ENCODE measurements around the gene ATF7IP. TPM values are rescaled to one million over a fixed set of nuclear protein-coding genes. Genes with fewer than 3 reads are reported as not detected.

The ATF7IP gene
- total and polyA plus RNA-seq, 2 donors: 23.9 to 28.0 TPM

- H3K4me1 ChIP-seq (ENCODE audit: control insufficient read depth in 2 of 2, insufficient read depth in 2 of 2, low read length in 2 of 2): no peaks in the 10 kb centered on the region
- H3K27ac ChIP-seq (ENCODE audit: low read depth in 1 of 2, low read length in 1 of 2): no peak overlapping the region
- peaks cover 31 to 52% of the 10 kb centered on the region in 2 donors for H3K36me3 ChIP-seq (ENCODE audit: control insufficient read depth in 2 of 2, insufficient read depth in 2 of 2, low read length in 1 of 2)
- DNase-seq (ENCODE audit: low read depth in 6 of 9, low spot score in 9 of 9): no peak
- WGBS: 97% methylated on average over 1 of the region's 1 CpG
- H3K9me3 ChIP-seq (ENCODE audit: control insufficient read depth in 2 of 2, insufficient read depth in 1 of 2, low read length in 1 of 2): peaks cover 0 to 5% of the 10 kb centered on the region in 2 donors
- H3K27me3 ChIP-seq (ENCODE audit: control insufficient read depth in 2 of 2, insufficient read depth in 1 of 2, low read length in 1 of 2): no peaks in the 10 kb centered on the region
- no peak overlapping the region for H3K4me3 ChIP-seq (ENCODE audit: low read length in 2 of 2)
Measured at GRCh38 chr12:14479004-14479403, 113.5 kb downstream of the ATF7IP start.

DNA sequence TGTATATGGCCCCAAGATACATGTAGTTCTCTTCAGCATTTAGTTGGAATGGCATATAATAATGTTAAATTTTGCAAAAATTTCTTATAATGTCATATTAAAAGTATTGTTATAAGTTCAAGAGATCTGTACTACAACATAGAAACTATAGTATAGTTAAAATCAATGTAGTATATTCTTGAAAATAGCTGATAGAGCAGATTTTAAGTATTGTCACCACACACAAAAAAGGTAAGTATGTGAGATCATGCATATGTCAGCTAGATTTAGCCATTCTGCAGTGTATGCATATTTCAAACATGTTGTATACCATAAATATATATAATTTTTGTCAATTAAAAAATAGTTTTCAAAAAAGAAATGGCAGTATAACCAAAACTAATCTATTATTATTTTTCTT lies 115.7 kb downstream of the ATF7IP start:
- Histone ChIP-seq H3K27me3 (ENCODE audit: control insufficient read depth in 2 of 2, insufficient read depth in 1 of 2, low read length in 1 of 2) (no peaks in the 10 kb centered on the region), H3K36me3 (ENCODE audit: control insufficient read depth in 2 of 2, insufficient read depth in 2 of 2, low read length in 1 of 2) (peaks cover 42 to 57% of the 10 kb centered on the region in 2 donors), H3K27ac (ENCODE audit: low read depth in 1 of 2, low read length in 1 of 2) (no peak overlapping the region), H3K4me3 (ENCODE audit: low read length in 2 of 2) (no peak overlapping the region), H3K4me1 (ENCODE audit: control insufficient read depth in 2 of 2, insufficient read depth in 2 of 2, low read length in 2 of 2) (no peaks in the 10 kb centered on the region), H3K9me3 (ENCODE audit: control insufficient read depth in 2 of 2, insufficient read depth in 1 of 2, low read length in 1 of 2) (no peaks in the 10 kb centered on the region)
- no peak for DNase-seq (ENCODE audit: low read depth in 6 of 9, low spot score in 9 of 9)

DNA sequence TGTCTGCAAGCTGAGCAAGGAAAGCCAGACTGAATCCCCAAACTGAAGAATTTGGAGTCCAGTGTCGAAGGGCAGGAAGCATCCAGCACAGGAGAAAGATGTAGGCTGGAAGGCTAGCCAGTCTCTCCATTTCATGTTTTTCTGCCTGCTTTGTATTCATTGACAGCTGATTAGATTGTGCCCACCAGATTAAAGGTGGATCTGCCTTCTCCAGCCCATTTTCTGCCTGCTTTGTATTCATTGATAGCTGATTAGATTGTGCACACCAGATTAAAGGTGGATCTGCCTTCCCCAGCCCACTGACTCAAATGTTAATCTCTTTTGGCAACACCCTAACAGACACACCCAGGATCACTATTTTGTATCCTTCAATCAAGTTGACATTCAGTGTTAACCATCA lies 116.9 kb downstream of the ATF7IP start:
- no peak overlapping the region for H3K4me3 ChIP-seq (ENCODE audit: low read length in 2 of 2)
- WGBS: 96% methylated on average over 1 of the region's 1 CpG
- H3K27ac ChIP-seq (ENCODE audit: low read depth in 1 of 2, low read length in 1 of 2): no peak overlapping the region
- H3K9me3 ChIP-seq (ENCODE audit: control insufficient read depth in 2 of 2, insufficient read depth in 1 of 2, low read length in 1 of 2): no peaks in the 10 kb centered on the region
- H3K27me3 ChIP-seq (ENCODE audit: control insufficient read depth in 2 of 2, insufficient read depth in 1 of 2, low read length in 1 of 2): no peaks in the 10 kb centered on the region
- no peaks in the 10 kb centered on the region for H3K4me1 ChIP-seq (ENCODE audit: control insufficient read depth in 2 of 2, insufficient read depth in 2 of 2, low read length in 2 of 2)
- no peak for DNase-seq (ENCODE audit: low read depth in 6 of 9, low spot score in 9 of 9)
- H3K36me3 ChIP-seq (ENCODE audit: control insufficient read depth in 2 of 2, insufficient read depth in 2 of 2, low read length in 1 of 2): peaks cover 43 to 64% of the 10 kb centered on the region in 2 donors

GRCh38 chr12:14482886-14483285 lies 117.4 kb downstream of the ATF7IP start:
- H3K9me3 ChIP-seq (ENCODE audit: control insufficient read depth in 2 of 2, insufficient read depth in 1 of 2, low read length in 1 of 2): no peaks in the 10 kb centered on the region
- 96% methylated on average over 2 of the region's 2 CpGs for WGBS
- no peak overlapping the region for H3K27ac ChIP-seq (ENCODE audit: low read depth in 1 of 2, low read length in 1 of 2)
- H3K27me3 ChIP-seq (ENCODE audit: control insufficient read depth in 2 of 2, insufficient read depth in 1 of 2, low read length in 1 of 2): no peaks in the 10 kb centered on the region
- H3K4me3 ChIP-seq (ENCODE audit: low read length in 2 of 2): no peak overlapping the region
- no peaks in the 10 kb centered on the region for H3K4me1 ChIP-seq (ENCODE audit: control insufficient read depth in 2 of 2, insufficient read depth in 2 of 2, low read length in 2 of 2)
- peaks cover 45 to 69% of the 10 kb centered on the region in 2 donors for H3K36me3 ChIP-seq (ENCODE audit: control insufficient read depth in 2 of 2, insufficient read depth in 2 of 2, low read length in 1 of 2)
- no peak for DNase-seq (ENCODE audit: low read depth in 6 of 9, low spot score in 9 of 9)

DNA sequence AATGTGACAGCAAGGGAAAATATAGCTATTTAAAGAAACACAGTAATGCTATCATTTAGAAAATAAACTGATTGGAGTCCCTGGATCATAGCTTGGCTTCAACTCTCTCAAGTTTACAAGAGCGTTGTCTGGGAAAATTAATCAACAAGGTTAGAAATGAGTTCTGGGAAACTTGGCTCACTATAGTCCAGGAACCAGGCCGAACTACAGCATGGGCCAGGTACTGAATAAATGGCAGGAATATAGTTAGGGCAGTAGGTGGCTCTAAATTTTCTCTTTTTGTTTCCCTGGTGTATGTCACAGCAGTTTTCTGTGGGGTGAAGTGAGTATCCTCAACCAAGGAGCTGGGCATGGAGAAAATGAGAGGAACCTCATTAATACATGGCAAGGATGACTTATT lies 129.8 kb downstream of the ATF7IP start:
- H3K27me3 ChIP-seq (ENCODE audit: control insufficient read depth in 2 of 2, insufficient read depth in 1 of 2, low read length in 1 of 2): no peaks in the 10 kb centered on the region
- DNase-seq (ENCODE audit: low read depth in 6 of 9, low spot score in 9 of 9): no peak
- over 99% methylated on average over 2 of the region's 2 CpGs for WGBS
- no peaks in the 10 kb centered on the region for H3K9me3 ChIP-seq (ENCODE audit: control insufficient read depth in 2 of 2, insufficient read depth in 1 of 2, low read length in 1 of 2)
- H3K36me3 ChIP-seq (ENCODE audit: control insufficient read depth in 2 of 2, insufficient read depth in 2 of 2, low read length in 1 of 2): peaks cover 30 to 64% of the 10 kb centered on the region in 2 donors
- no peak overlapping the region for H3K4me3 ChIP-seq (ENCODE audit: low read length in 2 of 2)
- H3K4me1 ChIP-seq (ENCODE audit: control insufficient read depth in 2 of 2, insufficient read depth in 2 of 2, low read length in 2 of 2): no peaks in the 10 kb centered on the region
- H3K27ac ChIP-seq (ENCODE audit: low read depth in 1 of 2, low read length in 1 of 2): no peak overlapping the region

GRCh38 chr12:14505626-14506596 lies 140.4 kb downstream of the ATF7IP start:
- Histone ChIP-seq H3K4me1 (ENCODE audit: control insufficient read depth in 2 of 2, insufficient read depth in 2 of 2, low read length in 2 of 2) (no peaks in the 10 kb centered on the region), H3K4me3 (ENCODE audit: low read length in 2 of 2) (no peak overlapping the region), H3K27ac (ENCODE audit: low read depth in 1 of 2, low read length in 1 of 2) (no peak overlapping the region), H3K27me3 (ENCODE audit: control insufficient read depth in 2 of 2, insufficient read depth in 1 of 2, low read length in 1 of 2) (no peaks in the 10 kb centered on the region), H3K36me3 (ENCODE audit: control insufficient read depth in 2 of 2, insufficient read depth in 2 of 2, low read length in 1 of 2) (peaks cover 5 to 16% of the 10 kb centered on the region in 2 donors), H3K9me3 (ENCODE audit: control insufficient read depth in 2 of 2, insufficient read depth in 1 of 2, low read length in 1 of 2) (no peaks in the 10 kb centered on the region)
- WGBS: 96% methylated on average over 6 of the region's 6 CpGs
- no peak for DNase-seq (ENCODE audit: low read depth in 6 of 9, low spot score in 9 of 9)

- H3K9me3 ChIP-seq (ENCODE audit: control insufficient read depth in 2 of 2, insufficient read depth in 1 of 2, low read length in 1 of 2): no peaks in the 10 kb centered on the region
- H3K36me3 ChIP-seq (ENCODE audit: control insufficient read depth in 2 of 2, insufficient read depth in 2 of 2, low read length in 1 of 2): no peaks in the 10 kb centered on the region
- WGBS: 73% methylated on average over 3 of the region's 3 CpGs
- DNase-seq (ENCODE audit: low read depth in 6 of 9, low spot score in 9 of 9): no peak
- H3K27ac ChIP-seq (ENCODE audit: low read depth in 1 of 2, low read length in 1 of 2): no peak overlapping the region
- H3K4me3 ChIP-seq (ENCODE audit: low read length in 2 of 2): no peak overlapping the region
- no peaks in the 10 kb centered on the region for H3K4me1 ChIP-seq (ENCODE audit: control insufficient read depth in 2 of 2, insufficient read depth in 2 of 2, low read length in 2 of 2)
- no peaks in the 10 kb centered on the region for H3K27me3 ChIP-seq (ENCODE audit: control insufficient read depth in 2 of 2, insufficient read depth in 1 of 2, low read length in 1 of 2)
Measured at GRCh38 chr12:14510574-14510973, 145.1 kb downstream of the ATF7IP start.

DNA sequence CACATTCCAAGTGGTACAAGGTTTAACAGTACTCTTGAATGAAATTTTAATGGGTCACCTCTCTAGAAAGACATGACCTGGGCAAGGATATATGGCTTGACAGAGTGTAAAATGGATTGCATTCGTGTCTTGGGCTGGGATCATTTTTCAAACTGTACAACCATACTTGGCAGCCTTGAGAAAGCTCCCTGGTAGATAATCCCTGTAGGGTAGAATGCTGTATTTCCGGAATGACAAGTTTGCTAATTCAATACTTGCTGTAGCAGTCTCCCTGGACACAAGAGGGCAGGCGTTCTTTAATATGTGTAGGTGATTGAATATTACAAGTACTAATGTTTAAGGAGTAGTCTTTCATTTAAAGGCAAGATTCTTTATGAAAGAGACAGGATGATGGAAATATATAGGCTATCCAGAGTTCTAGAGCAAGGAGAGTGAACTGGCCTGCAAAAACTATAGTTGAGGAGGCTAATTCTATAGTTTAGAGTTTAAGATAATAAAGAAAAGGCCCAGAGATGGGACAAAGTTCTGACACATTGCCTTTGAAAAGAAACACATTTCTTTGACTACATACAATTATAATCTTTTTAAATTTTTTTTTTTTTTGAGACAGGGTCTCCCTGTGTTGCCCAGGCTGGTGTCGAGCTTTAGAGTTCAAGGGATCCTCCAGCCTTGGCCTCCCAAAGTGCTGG lies 148.8 kb downstream of the ATF7IP start:
- Histone ChIP-seq H3K27me3 (ENCODE audit: control insufficient read depth in 2 of 2, insufficient read depth in 1 of 2, low read length in 1 of 2) (no peaks in the 10 kb centered on the region), H3K4me3 (ENCODE audit: low read length in 2 of 2) (no peak overlapping the region), H3K9me3 (ENCODE audit: control insufficient read depth in 2 of 2, insufficient read depth in 1 of 2, low read length in 1 of 2) (no peaks in the 10 kb centered on the region), H3K4me1 (ENCODE audit: control insufficient read depth in 2 of 2, insufficient read depth in 2 of 2, low read length in 2 of 2) (no peaks in the 10 kb centered on the region), H3K36me3 (ENCODE audit: control insufficient read depth in 2 of 2, insufficient read depth in 2 of 2, low read length in 1 of 2) (no peaks in the 10 kb centered on the region), H3K27ac (ENCODE audit: low read depth in 1 of 2, low read length in 1 of 2) (no peak overlapping the region)
- 52% methylated on average over 4 of the region's 4 CpGs for WGBS
- DNase-seq (ENCODE audit: low read depth in 6 of 9, low spot score in 9 of 9): peak in 5 of 9 donors; percentile 0 to 32 (median 4)

DNA sequence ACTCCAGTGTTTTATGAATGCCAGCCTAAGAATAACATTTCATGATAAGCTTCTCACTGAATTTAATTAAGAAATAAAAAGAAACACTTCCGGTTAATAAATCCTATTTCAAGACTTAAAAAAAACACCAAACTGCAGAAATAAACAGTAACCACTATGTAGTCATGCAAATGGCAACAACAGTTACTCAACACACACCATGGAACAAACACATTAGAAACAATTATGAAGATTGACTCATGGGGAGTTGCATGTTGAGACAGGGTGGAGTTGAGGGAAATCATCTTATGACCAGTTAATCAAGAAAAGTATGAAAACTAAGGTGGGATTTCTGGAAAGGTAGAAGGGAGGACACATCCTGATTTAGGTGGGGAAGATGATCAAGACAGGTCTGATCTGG lies 149.5 kb downstream of the ATF7IP start:
- 99% methylated on average over 1 of the region's 1 CpG for WGBS
- Histone ChIP-seq H3K9me3 (ENCODE audit: control insufficient read depth in 2 of 2, insufficient read depth in 1 of 2, low read length in 1 of 2) (no peaks in the 10 kb centered on the region), H3K27ac (ENCODE audit: low read depth in 1 of 2, low read length in 1 of 2) (no peak overlapping the region), H3K27me3 (ENCODE audit: control insufficient read depth in 2 of 2, insufficient read depth in 1 of 2, low read length in 1 of 2) (no peaks in the 10 kb centered on the region), H3K36me3 (ENCODE audit: control insufficient read depth in 2 of 2, insufficient read depth in 2 of 2, low read length in 1 of 2) (no peaks in the 10 kb centered on the region), H3K4me3 (ENCODE audit: low read length in 2 of 2) (no peak overlapping the region), H3K4me1 (ENCODE audit: control insufficient read depth in 2 of 2, insufficient read depth in 2 of 2, low read length in 2 of 2) (no peaks in the 10 kb centered on the region)
- no peak for DNase-seq (ENCODE audit: low read depth in 6 of 9, low spot score in 9 of 9)
